Thyroid gland (tissue), 4 donors: ENCODE results near the gene TNFSF8.

Experiments
- CTCF ChIP-seq, 6 experiments: fragments of 200-600 bp in 3 of 6; fragments of 450-650 bp in 3 of 6; sonication (generic) in 3 of 6; IDR thresholded peaks; one replicate each; pipeline ENCODE4 v1.5.1; 2016 to 2019; ENCODE audit warnings: antibody characterized with exemption in 6 of 6, mild to moderate bottlenecking in 2 of 6, inconsistent platforms in 1 of 6, moderate library complexity in 1 of 6
- POLR2A ChIP-seq, 2 donors: fragments of 450-650 bp; IDR thresholded peaks; one replicate each; pipeline ENCODE4 v1.6.1; 2017; ENCODE audit warnings: antibody characterized with exemption in 2 of 2, mild to moderate bottlenecking in 2 of 2, moderate library complexity in 1 of 2

GRCh38 chr9:114861273-114861672, 69.1 kb downstream of the TNFSF8 start:
- no peak for TF ChIP-seq CTCF (IDR thresholded peaks at IDR 0.05)
- no peak for TF ChIP-seq POLR2A (IDR thresholded peaks at IDR 0.05)
